ENCODE results near the gene ARHGEF40. TPM values are rescaled to one million over a fixed set of nuclear protein-coding genes. Genes with fewer than 3 reads are reported as not detected.

ARHGEF40 gene
- total RNA-seq, 4 donors from 2014 or later, result 10.4 to 15.7 (median 12.9) TPM

- no peaks in the 10 kb centered on the region for H3K27me3 ChIP-seq
- intact Hi-C loops (cut with DNase I; ENCODE audit: low total_unique reads) (loop anchor here (5.0 kb wide), 2 partner anchors 39 to 414 kb away; partner anchors contain the start of genes RNASE4 and RNASE8), in situ Hi-C loops (cut with MboI; ENCODE audit: low sequenced_read_pairs in 4 of 4) (loop anchor here in 2 of 4 donors (10.0 kb wide), 1 partner anchor 82 kb away; no protein-coding TSS in a partner anchor)
- no peak for ATAC-seq
- no peak for DNase-seq
- H3K4me1 ChIP-seq, result peaks cover 15 to 24% of the 10 kb centered on the region in 2 donors
- H3K27ac ChIP-seq, result peak overlapping the region; percentile 89 to 96 (median 92)
- no peak overlapping the region for H3K4me3 ChIP-seq
- H3K9me3 ChIP-seq, result no peaks in the 10 kb centered on the region
- TF ChIP-seq, protein P1, sequence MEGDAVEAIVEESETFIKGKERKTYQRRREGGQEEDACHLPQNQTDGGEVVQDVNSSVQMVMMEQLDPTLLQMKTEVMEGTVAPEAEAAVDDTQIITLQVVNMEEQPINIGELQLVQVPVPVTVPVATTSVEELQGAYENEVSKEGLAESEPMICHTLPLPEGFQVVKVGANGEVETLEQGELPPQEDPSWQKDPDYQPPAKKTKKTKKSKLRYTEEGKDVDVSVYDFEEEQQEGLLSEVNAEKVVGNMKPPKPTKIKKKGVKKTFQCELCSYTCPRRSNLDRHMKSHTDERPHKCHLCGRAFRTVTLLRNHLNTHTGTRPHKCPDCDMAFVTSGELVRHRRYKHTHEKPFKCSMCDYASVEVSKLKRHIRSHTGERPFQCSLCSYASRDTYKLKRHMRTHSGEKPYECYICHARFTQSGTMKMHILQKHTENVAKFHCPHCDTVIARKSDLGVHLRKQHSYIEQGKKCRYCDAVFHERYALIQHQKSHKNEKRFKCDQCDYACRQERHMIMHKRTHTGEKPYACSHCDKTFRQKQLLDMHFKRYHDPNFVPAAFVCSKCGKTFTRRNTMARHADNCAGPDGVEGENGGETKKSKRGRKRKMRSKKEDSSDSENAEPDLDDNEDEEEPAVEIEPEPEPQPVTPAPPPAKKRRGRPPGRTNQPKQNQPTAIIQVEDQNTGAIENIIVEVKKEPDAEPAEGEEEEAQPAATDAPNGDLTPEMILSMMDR (IDR thresholded peaks at IDR 0.05 in 4 of 5, conservative IDR thresholded peaks at IDR 0.05 in 1 of 5), result no peak
- no peak for TF ChIP-seq POLR2A (IDR thresholded peaks at IDR 0.05)
- H3K36me3 ChIP-seq, result peaks cover 0 to 15% of the 10 kb centered on the region in 2 donors
These were observed 26.3 kb downstream of the ARHGEF40 start for GRCh38 chr14:21096438-21096837.

DNA sequence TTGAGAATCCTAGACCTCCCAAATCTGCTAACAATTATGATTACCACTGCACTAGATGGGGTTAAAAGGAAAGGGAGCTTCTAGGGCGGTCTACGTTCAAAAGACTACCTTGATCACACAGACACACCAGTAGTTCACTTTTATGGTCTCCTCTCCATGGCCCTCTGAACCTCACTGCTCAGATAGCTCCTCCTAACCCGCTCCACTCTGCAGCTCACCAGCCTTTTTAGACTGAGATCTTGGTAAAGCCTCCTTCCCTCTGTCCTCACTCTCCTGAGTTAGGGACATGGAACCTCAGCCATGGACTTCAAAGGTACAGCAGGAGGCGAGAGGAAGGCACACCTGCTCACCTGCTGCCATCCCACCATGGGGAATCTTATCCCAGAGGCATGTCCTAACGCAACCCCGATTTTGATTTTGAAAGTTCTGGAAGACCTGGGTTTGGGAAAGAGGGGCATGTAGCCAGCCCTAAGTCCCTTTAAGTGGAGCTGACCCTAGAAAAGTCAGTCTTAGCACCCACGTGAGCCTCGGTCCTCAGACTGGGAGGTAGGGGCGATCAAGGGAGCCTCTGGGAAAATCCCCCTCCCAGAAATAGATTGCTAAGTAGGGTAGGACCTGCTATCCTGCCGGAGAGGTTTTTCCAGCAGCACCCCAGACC, 27.0 kb downstream of the ARHGEF40 start:
- in situ Hi-C loops (cut with MboI; ENCODE audit: low sequenced_read_pairs in 4 of 4) (loop anchor here in 2 of 4 donors (10.0 kb wide), 1 partner anchor 82 kb away; no protein-coding TSS in a partner anchor), intact Hi-C loops (cut with DNase I; ENCODE audit: low total_unique reads) (loop anchor here (5.0 kb wide), 2 partner anchors 40 to 415 kb away; partner anchors contain the start of genes RNASE4 and RNASE8)
- Histone ChIP-seq H3K4me3 (peak overlapping the region; percentile 48 to 76 (median 60)), H3K27ac (peak overlapping the region; percentile 89 to 96 (median 92)), H3K27me3 (no peaks in the 10 kb centered on the region), H3K9me3 (no peaks in the 10 kb centered on the region), H3K36me3 (peaks cover 0 to 9% of the 10 kb centered on the region in 2 donors), H3K4me1 (peaks cover 15 to 24% of the 10 kb centered on the region in 2 donors)
- ATAC-seq, result peak; percentile 12 to 21
- no peak for DNase-seq
- TF ChIP-seq POLR2A (IDR thresholded peaks at IDR 0.05), result no peak
- TF ChIP-seq, protein P1 (IDR thresholded peaks at IDR 0.05 in 4 of 5, conservative IDR thresholded peaks at IDR 0.05 in 1 of 5), result no peak

GRCh38 chr14:21097636-21098075, 27.6 kb downstream of the ARHGEF40 start:
- intact Hi-C loops (cut with DNase I; ENCODE audit: low total_unique reads), result loop anchor here (5.0 kb wide), 2 partner anchors 40 to 415 kb away; partner anchors contain the start of genes RNASE4 and RNASE8
- in situ Hi-C loops (cut with MboI; ENCODE audit: low sequenced_read_pairs in 4 of 4), result loop anchor here in 2 of 4 donors (10.0 kb wide), 1 partner anchor 83 kb away; no protein-coding TSS in a partner anchor
- ATAC-seq, result peak; percentile 11 to 25
- Histone ChIP-seq H3K27ac (peak overlapping the region; percentile 89 to 96 (median 92)), H3K36me3 (peaks cover 0 to 7% of the 10 kb centered on the region in 2 donors), H3K9me3 (no peaks in the 10 kb centered on the region), H3K27me3 (no peaks in the 10 kb centered on the region), H3K4me1 (peaks cover 15 to 24% of the 10 kb centered on the region in 2 donors), H3K4me3 (peak overlapping the region; percentile 48 to 76 (median 60))
- DNase-seq, result no peak
- TF ChIP-seq POLR2A (IDR thresholded peaks at IDR 0.05), result no peak
- TF ChIP-seq, protein P1 (IDR thresholded peaks at IDR 0.05 in 4 of 5, conservative IDR thresholded peaks at IDR 0.05 in 1 of 5), result no peak

GRCh38 chr14:21098076-21098891, 28.2 kb downstream of the ARHGEF40 start, which contains the start of gene ZNF219:
Gene ZNF219 (minus strand): TSS chr14:21098655. CDS start chr14:21093591, 5,064 bp downstream.
- Histone ChIP-seq H3K27me3 (no peaks in the 10 kb centered on the region), H3K4me3 (peak within 1 kb of the TSS; percentile 71 to 93 (median 76)), H3K36me3 (peaks cover 0 to under 1% of the 10 kb centered on the region in 2 donors), H3K4me1 (peaks cover 20 to 30% of the 10 kb centered on the region in 2 donors), H3K27ac (peak within 1 kb of the TSS; percentile 92 to 96 (median 94)), H3K9me3 (no peaks in the 10 kb centered on the region)
- in situ Hi-C loops (cut with MboI; ENCODE audit: low sequenced_read_pairs in 4 of 4), result loop anchor here in 2 of 4 donors (10.0 kb wide), 1 partner anchor 83 kb away; no protein-coding TSS in a partner anchor
- peak; percentile 34 to 48 for DNase-seq
- no peak for TF ChIP-seq POLR2A (IDR thresholded peaks at IDR 0.05)
- TF ChIP-seq, protein P1 (IDR thresholded peaks at IDR 0.05 in 4 of 5, conservative IDR thresholded peaks at IDR 0.05 in 1 of 5), result peak in 2 of 5 experiments; percentile 28 to 35
- intact Hi-C loops (cut with DNase I; ENCODE audit: low total_unique reads), result loop anchor here (5.0 kb wide), 2 partner anchors 41 to 416 kb away; partner anchors contain the start of genes RNASE4 and RNASE8
- ATAC-seq, result peak; percentile 48 to 50
